HK-2 (cell line): Measurements from ENCODE around the gene BBS10.
"Not testable (repeated sequence)": the region's sequence is repeated elsewhere in the genome, so short reads cannot be mapped to it uniquely, and the experiment has no call there.

ENCODE experiments used
- DNase-seq: peaks from one replicate; pipeline ENCODE4 v3.0.0-alpha.2; 2018; ENCODE audit not compliant: unreplicated experiment

Gene BBS10

GRCh38 chr12:76329606-76330005 is 18.6 kb downstream of the BBS10 start:
- no peak for DNase-seq

GRCh38 chr12:76329159-76329558 is 19.1 kb downstream of the BBS10 start:
- peak; percentile 28 for DNase-seq

GRCh38 chr12:76319595-76320319 is 28.5 kb downstream of the BBS10 start:
- DNase-seq = not testable (repeated sequence)

GRCh38 chr12:76318773-76319594 is 29.2 kb downstream of the BBS10 start:
- no peak for DNase-seq

- no peak for DNase-seq
Measured at GRCh38 chr12:76317976-76318375, 30.2 kb downstream of the BBS10 start.

GRCh38 chr12:76316468-76316867 is 31.7 kb downstream of the BBS10 start:
- no peak for DNase-seq

GRCh38 chr12:76313299-76313698 is 34.9 kb downstream of the BBS10 start:
- no peak for DNase-seq

GRCh38 chr12:76312315-76312714 is 35.9 kb downstream of the BBS10 start:
- DNase-seq = no peak

GRCh38 chr12:76311796-76312195 is 36.4 kb downstream of the BBS10 start:
- no peak for DNase-seq

GRCh38 chr12:76310110-76310509 is 38.1 kb downstream of the BBS10 start:
- no peak for DNase-seq

- no peak for DNase-seq
Measured at GRCh38 chr12:76308866-76309265, 39.3 kb downstream of the BBS10 start.

- DNase-seq = no peak
Measured at GRCh38 chr12:76307083-76307482, 41.1 kb downstream of the BBS10 start.

- DNase-seq = no peak
Measured at GRCh38 chr12:76303989-76304460, 44.2 kb downstream of the BBS10 start.

GRCh38 chr12:76303365-76303764 is 44.9 kb downstream of the BBS10 start:
- no peak for DNase-seq

- DNase-seq = peak; percentile 17
Measured at GRCh38 chr12:76300297-76300665, 47.9 kb downstream of the BBS10 start.

- peak; percentile 72 for DNase-seq
Measured at GRCh38 chr12:76299536-76300296, 48.5 kb downstream of the BBS10 start.
